ENCODE measurements around the gene APP.

Gene APP

GRCh38 chr21:26170471-26171257, at the start of gene APP:
Gene APP, minus strand, starts transcription at chr21:26170770. Its CDS starts 150 bp downstream, at chr21:26170620.
- Histone ChIP-seq H3K4me2 (peak within 1 kb of the TSS; percentile 83), H4K20me1 (ENCODE audit: insufficient read depth) (peaks cover 10% of the 10 kb centered on the region), H2AFZ (ENCODE audit: low read depth) (peak within 1 kb of the TSS; percentile 84), H3K4me1 (ENCODE audit: low read depth, poor library complexity, severe bottlenecking) (peaks cover 34% of the 10 kb centered on the region), H3K79me2 (ENCODE audit: insufficient read depth, low read depth) (peaks cover 42% of the 10 kb centered on the region), H3K36me3 (ENCODE audit: insufficient read depth) (no peaks in the 10 kb centered on the region), H3K27me3 (ENCODE audit: insufficient read depth, low read depth) (no peaks in the 10 kb centered on the region), H3K4me3 (IDR thresholded peaks at IDR 0.05; ENCODE audit: insufficient read depth, low read depth, low read length) (no peak within 1 kb of the TSS), H3K9ac (peak within 1 kb of the TSS; percentile 93), H3K27ac (peak within 1 kb of the TSS; percentile 68)
- TF ChIP-seq CTCF (conservative IDR thresholded peaks at IDR 0.05; ENCODE audit: low read depth, low read length) = peak; percentile 73

- H3K4me3 ChIP-seq (IDR thresholded peaks at IDR 0.05; ENCODE audit: insufficient read depth, low read depth, low read length) = no peak overlapping the region
- H3K4me2 ChIP-seq = no peak overlapping the region
- no peak overlapping the region for H3K9ac ChIP-seq
- no peak overlapping the region for H3K27ac ChIP-seq
- H2AFZ ChIP-seq (ENCODE audit: low read depth) = no peak overlapping the region
- no peaks in the 10 kb centered on the region for H3K36me3 ChIP-seq (ENCODE audit: insufficient read depth)
- no peaks in the 10 kb centered on the region for H3K27me3 ChIP-seq (ENCODE audit: insufficient read depth, low read depth)
- TF ChIP-seq CTCF (conservative IDR thresholded peaks at IDR 0.05; ENCODE audit: low read depth, low read length) = no peak
- no peaks in the 10 kb centered on the region for H3K79me2 ChIP-seq (ENCODE audit: insufficient read depth, low read depth)
- H4K20me1 ChIP-seq (ENCODE audit: insufficient read depth) = no peaks in the 10 kb centered on the region
- no peaks in the 10 kb centered on the region for H3K4me1 ChIP-seq (ENCODE audit: low read depth, poor library complexity, severe bottlenecking)
These were observed 41.6 kb upstream of the APP start for GRCh38 chr21:26212220-26212619.

- Histone ChIP-seq H3K27me3 (ENCODE audit: insufficient read depth, low read depth) (no peaks in the 10 kb centered on the region), H3K4me1 (ENCODE audit: low read depth, poor library complexity, severe bottlenecking) (no peaks in the 10 kb centered on the region), H4K20me1 (ENCODE audit: insufficient read depth) (no peaks in the 10 kb centered on the region), H2AFZ (ENCODE audit: low read depth) (no peak overlapping the region), H3K4me2 (no peak overlapping the region), H3K9ac (no peak overlapping the region), H3K27ac (no peak overlapping the region), H3K79me2 (ENCODE audit: insufficient read depth, low read depth) (no peaks in the 10 kb centered on the region), H3K36me3 (ENCODE audit: insufficient read depth) (no peaks in the 10 kb centered on the region), H3K4me3 (IDR thresholded peaks at IDR 0.05; ENCODE audit: insufficient read depth, low read depth, low read length) (no peak overlapping the region)
- TF ChIP-seq CTCF (conservative IDR thresholded peaks at IDR 0.05; ENCODE audit: low read depth, low read length) = no peak
These were observed 40.0 kb upstream of the APP start for GRCh38 chr21:26210614-26211013.

GRCh38 chr21:26207021-26207420, 36.5 kb upstream of the APP start:
- H3K4me2 ChIP-seq = no peak overlapping the region
- no peaks in the 10 kb centered on the region for H3K79me2 ChIP-seq (ENCODE audit: insufficient read depth, low read depth)
- H3K4me3 ChIP-seq (IDR thresholded peaks at IDR 0.05; ENCODE audit: insufficient read depth, low read depth, low read length) = no peak overlapping the region
- H3K27me3 ChIP-seq (ENCODE audit: insufficient read depth, low read depth) = no peaks in the 10 kb centered on the region
- no peak overlapping the region for H3K27ac ChIP-seq
- TF ChIP-seq CTCF (conservative IDR thresholded peaks at IDR 0.05; ENCODE audit: low read depth, low read length) = no peak
- no peaks in the 10 kb centered on the region for H4K20me1 ChIP-seq (ENCODE audit: insufficient read depth)
- no peaks in the 10 kb centered on the region for H3K36me3 ChIP-seq (ENCODE audit: insufficient read depth)
- H3K9ac ChIP-seq = no peak overlapping the region
- H2AFZ ChIP-seq (ENCODE audit: low read depth) = no peak overlapping the region
- no peaks in the 10 kb centered on the region for H3K4me1 ChIP-seq (ENCODE audit: low read depth, poor library complexity, severe bottlenecking)
